LNCaP clone FGC (cell line): Measurements from ENCODE around the gene LRRC27.

Experiments
- DNase-seq: peaks from one replicate; pipeline ENCODE4 v3.0.0-alpha.2; 2011; ENCODE audit warnings: low read depth
- H3K4me3 ChIP-seq: 2 replicates; pipeline ENCODE4 v1.5.1; 2011; ENCODE audit warnings: mild to moderate bottlenecking, low read depth, low read length, control low read depth
- TF ChIP-seq, protein P1 (sequence below): IDR thresholded peaks from 2 replicates; pipeline ENCODE4 v1.5.1; 2012; ENCODE audit warnings: mild to moderate bottlenecking; ENCODE audit not compliant: control insufficient read depth, insufficient read depth; ENCODE audit errors: extremely low read depth

Gene LRRC27

DNA sequence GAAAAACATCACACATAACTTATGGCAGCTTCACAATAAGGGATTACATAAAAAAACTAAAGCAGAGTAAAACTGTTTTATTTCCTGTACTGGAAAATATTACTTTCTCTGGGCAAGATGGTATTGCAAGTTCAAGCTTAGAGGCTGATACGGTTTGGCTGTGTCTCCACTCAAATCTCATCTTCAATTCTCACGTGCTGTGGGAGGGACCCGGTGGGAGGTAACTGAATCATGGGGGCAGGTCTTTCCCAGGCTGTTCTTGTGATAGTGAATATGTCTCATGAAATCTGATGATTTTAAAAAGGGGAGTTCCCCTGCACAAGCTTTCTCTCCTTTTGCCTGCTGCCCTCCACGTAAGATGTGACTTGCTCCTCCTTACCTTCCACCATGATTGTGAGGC, 5.1 kb upstream of the LRRC27 start:
- H3K4me3 ChIP-seq = no peak overlapping the region
- TF ChIP-seq, protein P1, sequence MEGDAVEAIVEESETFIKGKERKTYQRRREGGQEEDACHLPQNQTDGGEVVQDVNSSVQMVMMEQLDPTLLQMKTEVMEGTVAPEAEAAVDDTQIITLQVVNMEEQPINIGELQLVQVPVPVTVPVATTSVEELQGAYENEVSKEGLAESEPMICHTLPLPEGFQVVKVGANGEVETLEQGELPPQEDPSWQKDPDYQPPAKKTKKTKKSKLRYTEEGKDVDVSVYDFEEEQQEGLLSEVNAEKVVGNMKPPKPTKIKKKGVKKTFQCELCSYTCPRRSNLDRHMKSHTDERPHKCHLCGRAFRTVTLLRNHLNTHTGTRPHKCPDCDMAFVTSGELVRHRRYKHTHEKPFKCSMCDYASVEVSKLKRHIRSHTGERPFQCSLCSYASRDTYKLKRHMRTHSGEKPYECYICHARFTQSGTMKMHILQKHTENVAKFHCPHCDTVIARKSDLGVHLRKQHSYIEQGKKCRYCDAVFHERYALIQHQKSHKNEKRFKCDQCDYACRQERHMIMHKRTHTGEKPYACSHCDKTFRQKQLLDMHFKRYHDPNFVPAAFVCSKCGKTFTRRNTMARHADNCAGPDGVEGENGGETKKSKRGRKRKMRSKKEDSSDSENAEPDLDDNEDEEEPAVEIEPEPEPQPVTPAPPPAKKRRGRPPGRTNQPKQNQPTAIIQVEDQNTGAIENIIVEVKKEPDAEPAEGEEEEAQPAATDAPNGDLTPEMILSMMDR = no peak
- no peak for DNase-seq

DNA sequence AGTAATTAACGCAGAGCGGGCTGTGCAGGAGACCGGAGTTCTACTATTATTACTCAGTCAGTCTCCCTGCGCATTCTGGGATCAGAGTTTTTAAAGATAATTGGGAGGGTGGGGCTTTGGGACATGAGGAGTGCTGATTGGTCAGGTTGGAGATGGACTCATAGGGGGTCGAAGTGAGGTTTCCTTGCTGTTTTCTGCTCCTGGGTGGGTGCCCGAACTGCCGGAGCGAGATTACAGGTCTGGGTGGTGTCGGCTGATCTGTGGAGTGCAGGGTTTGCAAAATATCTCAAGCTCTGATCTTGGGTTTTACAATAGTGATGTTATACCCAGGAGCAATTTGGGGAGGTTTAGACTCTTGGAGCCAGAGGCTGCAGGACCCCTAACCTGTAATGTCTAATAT, 3.9 kb upstream of the LRRC27 start:
- H3K4me3 ChIP-seq = no peak overlapping the region
- DNase-seq = no peak
- TF ChIP-seq, protein P1 = no peak

DNA sequence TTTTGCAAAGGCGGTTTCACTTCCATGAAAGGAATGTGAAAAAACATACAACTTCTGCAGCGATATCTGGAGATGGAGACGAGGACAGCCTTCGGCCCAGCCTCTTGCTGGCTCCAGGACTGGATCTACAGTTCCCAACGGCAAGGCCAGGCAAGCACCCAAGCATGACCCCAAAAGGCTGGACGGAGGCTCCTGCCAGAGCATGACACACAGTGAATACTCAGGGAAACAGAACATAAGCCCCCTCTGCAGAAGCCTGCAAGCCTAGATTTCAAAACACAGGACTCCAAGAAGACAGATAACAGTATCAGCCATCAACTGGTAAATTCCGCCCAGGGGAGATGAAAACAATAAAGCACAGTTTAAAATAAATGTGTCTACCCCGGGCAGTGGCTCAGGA, 3.3 kb upstream of the LRRC27 start:
- no peak for DNase-seq
- TF ChIP-seq, protein P1 = no peak
- H3K4me3 ChIP-seq = no peak overlapping the region

DNA sequence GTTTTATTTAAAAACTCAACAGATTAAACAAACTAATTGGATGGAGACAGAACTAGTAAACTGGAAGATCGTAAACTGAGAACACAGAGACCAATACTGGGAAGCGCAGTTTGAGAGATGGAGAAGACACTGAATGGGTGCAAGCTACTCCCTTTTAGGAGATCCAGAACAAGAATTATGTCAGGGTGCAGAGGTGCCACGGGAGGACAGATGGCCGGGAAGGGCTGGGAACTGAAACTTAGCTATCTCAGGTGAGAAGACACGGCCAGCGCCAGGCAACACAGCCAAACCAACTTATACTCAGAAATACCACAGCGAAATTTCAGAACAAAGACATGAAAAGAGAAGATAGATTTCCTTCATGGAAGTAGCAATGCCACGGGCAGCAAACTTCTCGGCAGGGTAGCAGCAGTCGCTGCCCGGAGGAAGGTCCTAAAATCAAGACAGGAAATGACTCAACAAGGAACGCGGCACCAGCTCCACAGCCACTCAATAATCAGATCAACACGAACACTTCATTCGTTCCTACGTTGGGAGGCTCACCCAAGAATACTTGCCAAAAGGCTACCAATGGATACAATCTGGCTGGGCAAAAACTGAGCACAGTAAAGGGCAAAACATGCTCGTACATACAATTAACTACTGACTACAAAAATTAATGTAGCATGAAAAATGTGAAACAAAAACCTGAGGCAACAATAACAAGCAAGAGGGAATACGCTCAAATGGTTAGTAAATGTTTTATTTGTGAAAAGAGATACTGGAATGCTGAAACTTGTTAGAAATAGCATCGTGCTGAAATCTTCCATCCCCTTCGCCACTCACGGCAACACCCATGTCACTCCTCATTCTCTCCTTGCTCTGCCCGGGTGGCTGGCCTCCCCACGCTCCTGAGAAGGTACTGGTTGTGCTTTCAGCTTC, 2.2 kb upstream of the LRRC27 start:
- no peak for DNase-seq
- H3K4me3 ChIP-seq = peak overlapping the region; percentile 99
- TF ChIP-seq, protein P1 = no peak

DNA sequence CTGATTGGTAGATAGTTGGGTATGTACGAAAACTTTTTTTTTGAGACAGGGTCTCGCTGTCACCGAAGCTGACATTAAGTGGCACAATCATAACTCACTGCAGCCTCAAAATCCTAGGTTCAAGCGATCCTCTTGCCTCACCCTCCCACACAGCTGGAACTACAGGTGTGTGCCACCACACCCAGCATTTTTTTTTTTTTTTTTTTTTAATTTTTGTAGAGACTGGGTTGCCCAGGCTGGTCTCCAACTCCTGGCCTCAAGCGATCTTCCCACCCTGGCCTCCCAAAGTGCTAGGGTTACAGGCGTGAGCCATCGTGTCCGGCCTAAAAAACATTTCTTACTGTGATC, 1.5 kb upstream of the LRRC27 start:
- DNase-seq = no peak
- TF ChIP-seq, protein P1 = no peak

DNA sequence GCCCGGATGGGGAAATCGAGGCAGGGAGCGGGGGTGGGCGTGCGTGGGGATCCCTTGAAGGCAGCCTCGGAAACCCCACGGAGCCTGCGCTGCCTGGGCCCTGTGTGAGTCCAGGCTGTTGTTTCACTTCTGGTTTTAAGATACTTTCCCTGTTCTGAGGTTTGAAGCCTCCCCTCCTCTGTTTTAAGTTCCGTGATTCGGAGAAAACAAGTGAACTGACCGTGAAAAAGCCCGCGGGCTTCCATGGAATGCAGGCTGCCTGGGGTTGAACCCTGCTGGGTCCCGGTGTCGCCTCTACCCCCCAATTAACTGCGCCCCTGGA, 401 bp downstream of the LRRC27 start:
- TF ChIP-seq, protein P1 = no peak
- H3K4me3 ChIP-seq = peak overlapping the region; percentile 89
- DNase-seq = no peak

More for the DNA sequence above, 1.5 kb upstream of the LRRC27 start:
- peak overlapping the region; percentile 99 for H3K4me3 ChIP-seq

DNA sequence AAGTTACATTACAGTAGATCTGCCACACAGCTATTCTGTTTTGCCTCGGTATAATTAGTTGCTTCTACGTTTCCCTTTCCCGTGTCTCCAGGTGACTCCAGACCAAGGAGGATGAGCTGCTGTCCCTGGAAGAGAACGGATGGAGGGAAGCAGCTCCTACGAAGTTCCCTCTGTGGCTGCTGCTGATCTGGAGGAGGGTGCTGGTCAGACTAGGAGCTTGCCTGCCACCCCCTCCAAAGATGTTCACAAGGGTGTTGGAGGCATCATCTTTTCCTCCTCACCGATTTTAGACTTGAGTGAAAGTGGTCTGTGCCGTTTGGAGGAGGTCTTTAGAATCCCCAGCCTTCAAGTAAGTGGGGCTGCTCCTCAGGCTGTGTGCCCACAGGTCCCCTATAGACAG, 1.4 kb downstream of the LRRC27 start:
- peak overlapping the region; percentile 89 for H3K4me3 ChIP-seq
- DNase-seq = no peak
- TF ChIP-seq, protein P1 = no peak
